ENCODE measurements around the gene TADA3. TPM values are rescaled to one million over a fixed set of nuclear protein-coding genes. Genes with fewer than 3 reads are reported as not detected.

TADA3 gene
- total RNA-seq, 1 donor, result 102 TPM

DNA sequence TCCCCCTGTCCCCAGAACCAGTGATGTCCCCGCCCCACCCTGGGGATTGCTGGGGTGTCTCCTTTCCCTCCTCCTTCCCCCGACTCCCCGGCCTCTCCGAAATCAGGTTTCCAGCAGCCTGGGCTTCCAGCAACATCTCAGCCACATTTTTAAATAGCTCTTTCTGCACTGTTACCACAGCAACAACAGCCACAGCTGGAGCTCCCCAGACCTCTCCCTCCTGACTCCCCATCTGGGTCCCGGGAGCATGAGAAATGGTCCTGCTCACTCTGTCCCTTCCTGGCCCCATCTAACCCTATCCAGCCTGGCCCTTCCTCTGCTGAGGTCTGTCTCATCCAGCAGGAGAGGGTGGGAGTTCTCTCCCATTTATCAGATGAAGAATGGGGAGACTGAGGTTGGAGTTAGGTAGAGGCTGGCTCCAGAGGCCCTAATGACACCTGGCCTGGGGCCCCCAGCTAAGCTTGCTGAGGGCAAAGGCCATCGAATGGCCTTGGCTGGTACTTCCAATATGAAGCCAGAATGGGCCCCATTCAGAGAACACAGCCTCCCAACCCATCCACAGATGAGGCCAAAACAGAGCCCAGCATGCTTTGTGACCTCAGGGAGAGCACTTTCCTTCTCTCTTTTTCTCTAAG is 24.0 kb downstream of the TADA3 start:
- no peaks in the 10 kb centered on the region for H4K20me1 ChIP-seq (ENCODE audit: insufficient read depth, low read length)

GRCh38 chr3:9767418-9767817 is 24.9 kb downstream of the TADA3 start:
- H3K36me3 ChIP-seq (ENCODE audit: insufficient read depth, low read length), result peaks cover 13% of the 10 kb centered on the region
- no peaks in the 10 kb centered on the region for H4K20me1 ChIP-seq (ENCODE audit: insufficient read depth, low read length)
- H3K9me3 ChIP-seq (ENCODE audit: low read depth, low read length), result no peaks in the 10 kb centered on the region
- no peak for DNase-seq (ENCODE audit: insufficient read length, low spot score, missing footprints)
- no peak overlapping the region for H3K27ac ChIP-seq (ENCODE audit: low read depth, low read length)
- no peak for TF ChIP-seq CTCF (IDR thresholded peaks at IDR 0.05; ENCODE audit: extremely low read depth, low read depth, low read length)
- no peaks in the 10 kb centered on the region for H3K27me3 ChIP-seq (ENCODE audit: insufficient read depth, low read length)
- peaks cover 21% of the 10 kb centered on the region for H3K79me2 ChIP-seq (ENCODE audit: insufficient read depth, low read length)
- no peak overlapping the region for H3K4me2 ChIP-seq (ENCODE audit: insufficient read depth, low read length)
- H2AFZ ChIP-seq (ENCODE audit: low read length), result no peak overlapping the region
- peaks cover 23% of the 10 kb centered on the region for H3K4me1 ChIP-seq (ENCODE audit: insufficient read depth, low read length)
- no peak overlapping the region for H3K4me3 ChIP-seq (ENCODE audit: insufficient read depth, low read length)

More for the DNA sequence above, 24.0 kb downstream of the TADA3 start:
- peaks cover 21% of the 10 kb centered on the region for H3K79me2 ChIP-seq (ENCODE audit: insufficient read depth, low read length)
- no peaks in the 10 kb centered on the region for H3K27me3 ChIP-seq (ENCODE audit: insufficient read depth, low read length)
- H3K4me3 ChIP-seq (ENCODE audit: insufficient read depth, low read length), result no peak overlapping the region
- DNase-seq (ENCODE audit: insufficient read length, low spot score, missing footprints), result peak; percentile 62
- no peak for TF ChIP-seq CTCF (IDR thresholded peaks at IDR 0.05; ENCODE audit: extremely low read depth, low read depth, low read length)
- H3K4me2 ChIP-seq (ENCODE audit: insufficient read depth, low read length), result peak overlapping the region; percentile 92
- no peaks in the 10 kb centered on the region for H3K9me3 ChIP-seq (ENCODE audit: low read depth, low read length)
- H3K4me1 ChIP-seq (ENCODE audit: insufficient read depth, low read length), result peaks cover 23% of the 10 kb centered on the region
- H3K36me3 ChIP-seq (ENCODE audit: insufficient read depth, low read length), result peaks cover 5% of the 10 kb centered on the region
- no peak overlapping the region for H2AFZ ChIP-seq (ENCODE audit: low read length)
- no peak overlapping the region for H3K27ac ChIP-seq (ENCODE audit: low read depth, low read length)

- no peak overlapping the region for H3K4me3 ChIP-seq (ENCODE audit: insufficient read depth, low read length)
- H2AFZ ChIP-seq (ENCODE audit: low read length), result no peak overlapping the region
- H3K79me2 ChIP-seq (ENCODE audit: insufficient read depth, low read length), result peaks cover 21% of the 10 kb centered on the region
- TF ChIP-seq CTCF (IDR thresholded peaks at IDR 0.05; ENCODE audit: extremely low read depth, low read depth, low read length), result no peak
- no peak overlapping the region for H3K4me2 ChIP-seq (ENCODE audit: insufficient read depth, low read length)
- DNase-seq (ENCODE audit: insufficient read length, low spot score, missing footprints), result peak; percentile 1
- no peaks in the 10 kb centered on the region for H3K9me3 ChIP-seq (ENCODE audit: low read depth, low read length)
- H3K36me3 ChIP-seq (ENCODE audit: insufficient read depth, low read length), result peaks cover 22% of the 10 kb centered on the region
- no peaks in the 10 kb centered on the region for H4K20me1 ChIP-seq (ENCODE audit: insufficient read depth, low read length)
- no peaks in the 10 kb centered on the region for H3K27me3 ChIP-seq (ENCODE audit: insufficient read depth, low read length)
- H3K27ac ChIP-seq (ENCODE audit: low read depth, low read length), result no peak overlapping the region
- peaks cover 23% of the 10 kb centered on the region for H3K4me1 ChIP-seq (ENCODE audit: insufficient read depth, low read length)
Measured at GRCh38 chr3:9765865-9766264, 26.4 kb downstream of the TADA3 start.

DNA sequence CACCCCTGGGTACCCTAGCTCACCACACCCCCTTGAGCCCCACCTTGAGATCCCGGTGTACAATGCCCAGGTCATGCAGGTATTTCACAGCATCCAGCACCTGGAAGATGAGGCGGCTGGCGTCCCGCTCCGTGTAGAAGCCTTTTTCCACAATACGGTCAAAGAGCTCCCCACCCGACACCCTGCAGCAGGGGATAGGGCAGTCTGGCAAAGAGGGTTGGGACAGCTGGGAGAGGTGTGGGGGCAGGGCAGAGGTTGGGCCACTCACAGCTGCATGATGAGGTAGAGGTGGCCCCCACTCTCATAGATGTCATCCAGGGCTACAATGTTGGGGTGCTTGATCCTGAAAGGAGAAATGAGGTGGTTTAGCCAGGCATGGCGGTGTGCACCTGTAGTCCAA is 29.4 kb downstream of the TADA3 start:
- H3K4me2 ChIP-seq (ENCODE audit: insufficient read depth, low read length), result no peak overlapping the region
- peak; percentile 23 for DNase-seq (ENCODE audit: insufficient read length, low spot score, missing footprints)
- H3K27me3 ChIP-seq (ENCODE audit: insufficient read depth, low read length), result no peaks in the 10 kb centered on the region
- peaks cover 37% of the 10 kb centered on the region for H3K36me3 ChIP-seq (ENCODE audit: insufficient read depth, low read length)
- no peaks in the 10 kb centered on the region for H3K9me3 ChIP-seq (ENCODE audit: low read depth, low read length)
- H3K27ac ChIP-seq (ENCODE audit: low read depth, low read length), result no peak overlapping the region
- H3K79me2 ChIP-seq (ENCODE audit: insufficient read depth, low read length), result peaks cover 3% of the 10 kb centered on the region
- TF ChIP-seq CTCF (IDR thresholded peaks at IDR 0.05; ENCODE audit: extremely low read depth, low read depth, low read length), result no peak
- no peak overlapping the region for H3K4me3 ChIP-seq (ENCODE audit: insufficient read depth, low read length)
- peaks cover 1% of the 10 kb centered on the region for H3K4me1 ChIP-seq (ENCODE audit: insufficient read depth, low read length)
- H4K20me1 ChIP-seq (ENCODE audit: insufficient read depth, low read length), result no peaks in the 10 kb centered on the region
- H2AFZ ChIP-seq (ENCODE audit: low read length), result no peak overlapping the region

All from osteoblast (primary cell).